Fibroblast of lung (primary cell): ENCODE results near the gene CSNK1E. TPM values are rescaled to one million over a fixed set of nuclear protein-coding genes. Genes with fewer than 3 reads are reported as not detected.

ENCODE experiments used
- DNase-seq, 2 donors: peaks; one replicate each; pipeline versions ENCODE4 v3.0.0 to v3.0.0-alpha.2; 2010; ENCODE audit warnings: low read depth in 2 of 2
- H2AFZ ChIP-seq: 2 replicates; pipeline ENCODE4 v1.5.1; 2012; ENCODE audit warnings: low read length, control low read depth, inconsistent platforms
- H3K27ac ChIP-seq: 2 replicates; pipeline ENCODE4 v1.5.1; 2011; ENCODE audit warnings: low read length, control low read depth; ENCODE audit not compliant: insufficient read depth
- H3K27me3 ChIP-seq: 2 replicates; pipeline ENCODE4 v1.5.1; 2011; ENCODE audit warnings: mild to moderate bottlenecking, low read length; ENCODE audit not compliant: control insufficient read depth, insufficient read depth
- H3K36me3 ChIP-seq: 2 replicates; pipeline ENCODE4 v1.5.1; 2011; ENCODE audit warnings: low read length; ENCODE audit not compliant: control insufficient read depth, insufficient read depth
- H3K4me1 ChIP-seq: 2 replicates; pipeline ENCODE4 v1.5.1; 2011; ENCODE audit warnings: low read length; ENCODE audit not compliant: control insufficient read depth, insufficient read depth; ENCODE audit errors: extremely low read depth
- H3K4me2 ChIP-seq: 2 replicates; pipeline ENCODE4 v1.5.1; 2011; ENCODE audit warnings: low read length, control low read depth; ENCODE audit not compliant: insufficient read depth; ENCODE audit errors: extremely low read depth
- H3K4me3 ChIP-seq, 4 experiments: fragments of 200-600 bp in 1 of 4; sonication (generic) in 1 of 4; replicated peaks in 1 of 4; 2 replicates each; pipeline ENCODE4 v1.5.1; 2011 to 2016; ENCODE audit warnings: low read length in 4 of 4, low read depth in 3 of 4, mild to moderate bottlenecking in 3 of 4, control low read depth in 2 of 4, inconsistent platforms in 1 of 4, mixed read lengths in 1 of 4; ENCODE audit not compliant: insufficient read depth in 1 of 4; ENCODE audit errors: control extremely low read depth in 1 of 4
- H3K79me2 ChIP-seq: 2 replicates; pipeline ENCODE4 v1.5.1; 2012; ENCODE audit warnings: mild to moderate bottlenecking, low read length, inconsistent platforms; ENCODE audit not compliant: control insufficient read depth, insufficient read depth
- H3K9ac ChIP-seq: 2 replicates; pipeline ENCODE4 v1.5.1; 2011; ENCODE audit warnings: mild to moderate bottlenecking, low read length, control low read depth; ENCODE audit not compliant: insufficient read depth
- H3K9me3 ChIP-seq: 2 replicates; pipeline ENCODE4 v1.5.1; 2012; ENCODE audit warnings: low read depth, low read length; ENCODE audit not compliant: control insufficient read depth, insufficient read depth
- H4K20me1 ChIP-seq: 2 replicates; pipeline ENCODE4 v1.5.1; 2011; ENCODE audit warnings: low read length; ENCODE audit not compliant: control insufficient read depth, insufficient read depth; ENCODE audit errors: extremely low read depth
- EZH2 ChIP-seq: IDR thresholded peaks from 2 replicates; pipeline ENCODE4 v1.5.1; 2012; ENCODE audit warnings: low read length, control low read depth, mild to moderate bottlenecking; ENCODE audit errors: missing control alignments
- polyA plus RNA-seq, 2 donors: library from polyadenylated mRNA; depleted of rRNA in 1 of 2; stranded (reverse) in 1 of 2; unstranded in 1 of 2; fragments of >200 nt; gene quantifications; 2 replicates each; pipeline ENCODE4 v1.2.1, GENCODE V29; 2011 to 2012; ENCODE audit warnings: missing spikeins in 1 of 2
- total RNA-seq: library from RNA; depleted of rRNA; stranded (reverse); fragments of >200 nt; gene quantifications from 2 replicates; pipeline ENCODE4 v1.2.1, GENCODE V29; 2014
- TF ChIP-seq, protein P1 (sequence below), 2 donors: IDR thresholded peaks in 1 of 2; conservative IDR thresholded peaks in 1 of 2; 1 replicate in 1 of 2; 2 replicates in 1 of 2; pipeline ENCODE4 v1.5.1; 2011 to 2012; ENCODE audit warnings: low read length in 2 of 2, control low read depth in 1 of 2, inconsistent platforms in 1 of 2, low read depth in 1 of 2, mild to moderate bottlenecking in 1 of 2

Gene CSNK1E
- total and polyA plus RNA-seq, 2 donors (not counting 1 experiment from before 2014, with no cell fraction given), result 99.3 to 121 TPM

DNA sequence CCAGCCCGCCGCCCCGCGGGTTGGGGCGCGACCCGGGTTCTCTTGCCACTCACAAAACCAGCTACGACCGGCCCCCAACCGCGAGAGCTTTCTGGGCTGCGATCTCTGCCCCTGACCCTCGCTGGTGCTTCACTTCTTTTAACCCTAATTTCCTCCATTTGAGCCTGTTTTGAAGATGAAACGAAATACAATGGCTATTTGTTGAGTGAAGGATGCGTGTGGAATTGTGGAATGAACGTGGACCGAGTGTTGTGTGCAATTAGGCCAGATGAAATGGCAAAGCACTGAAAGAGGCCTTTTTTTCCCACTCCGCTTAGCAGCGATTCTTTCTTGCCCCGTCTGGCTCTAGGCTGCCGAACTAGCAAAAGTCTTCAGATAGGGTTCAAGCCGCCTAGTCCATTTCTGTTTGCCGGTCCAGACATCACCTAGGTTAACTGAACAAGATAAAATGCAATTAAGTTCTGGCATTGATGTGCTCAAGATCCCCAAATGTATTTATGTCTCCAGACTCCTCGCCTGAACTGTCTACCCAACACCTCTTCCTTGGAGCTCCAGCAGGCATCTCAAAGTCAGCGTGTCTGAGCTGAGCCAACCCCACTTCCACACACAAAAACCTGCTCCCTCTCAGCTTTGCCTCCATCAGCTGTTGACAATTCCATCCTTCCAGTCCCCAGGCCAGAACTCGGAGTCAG, 44.0 kb downstream of the CSNK1E start:
- Histone ChIP-seq H4K20me1 (no peaks in the 10 kb centered on the region), H3K9ac (peak overlapping the region; percentile 97), H2AFZ (peak overlapping the region; percentile 98), H3K4me1 (peaks cover 20% of the 10 kb centered on the region), H3K36me3 (no peaks in the 10 kb centered on the region), H3K79me2 (peaks cover 43% of the 10 kb centered on the region), H3K4me2 (peak overlapping the region; percentile 98), H3K9me3 (no peaks in the 10 kb centered on the region), H3K27ac (peak overlapping the region; percentile 84), H3K4me3 (peak overlapping the region; percentile 64 to 92 (median 72)), H3K27me3 (no peaks in the 10 kb centered on the region)
- TF ChIP-seq, protein P1, sequence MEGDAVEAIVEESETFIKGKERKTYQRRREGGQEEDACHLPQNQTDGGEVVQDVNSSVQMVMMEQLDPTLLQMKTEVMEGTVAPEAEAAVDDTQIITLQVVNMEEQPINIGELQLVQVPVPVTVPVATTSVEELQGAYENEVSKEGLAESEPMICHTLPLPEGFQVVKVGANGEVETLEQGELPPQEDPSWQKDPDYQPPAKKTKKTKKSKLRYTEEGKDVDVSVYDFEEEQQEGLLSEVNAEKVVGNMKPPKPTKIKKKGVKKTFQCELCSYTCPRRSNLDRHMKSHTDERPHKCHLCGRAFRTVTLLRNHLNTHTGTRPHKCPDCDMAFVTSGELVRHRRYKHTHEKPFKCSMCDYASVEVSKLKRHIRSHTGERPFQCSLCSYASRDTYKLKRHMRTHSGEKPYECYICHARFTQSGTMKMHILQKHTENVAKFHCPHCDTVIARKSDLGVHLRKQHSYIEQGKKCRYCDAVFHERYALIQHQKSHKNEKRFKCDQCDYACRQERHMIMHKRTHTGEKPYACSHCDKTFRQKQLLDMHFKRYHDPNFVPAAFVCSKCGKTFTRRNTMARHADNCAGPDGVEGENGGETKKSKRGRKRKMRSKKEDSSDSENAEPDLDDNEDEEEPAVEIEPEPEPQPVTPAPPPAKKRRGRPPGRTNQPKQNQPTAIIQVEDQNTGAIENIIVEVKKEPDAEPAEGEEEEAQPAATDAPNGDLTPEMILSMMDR (conservative IDR thresholded peaks at IDR 0.05 in 1 of 2, IDR thresholded peaks at IDR 0.05 in 1 of 2; ENCODE audit: low read depth in 1 of 2, low read length in 2 of 2), result no peak
- TF ChIP-seq EZH2, result no peak
- DNase-seq, result peak; percentile 10 to 27

DNA sequence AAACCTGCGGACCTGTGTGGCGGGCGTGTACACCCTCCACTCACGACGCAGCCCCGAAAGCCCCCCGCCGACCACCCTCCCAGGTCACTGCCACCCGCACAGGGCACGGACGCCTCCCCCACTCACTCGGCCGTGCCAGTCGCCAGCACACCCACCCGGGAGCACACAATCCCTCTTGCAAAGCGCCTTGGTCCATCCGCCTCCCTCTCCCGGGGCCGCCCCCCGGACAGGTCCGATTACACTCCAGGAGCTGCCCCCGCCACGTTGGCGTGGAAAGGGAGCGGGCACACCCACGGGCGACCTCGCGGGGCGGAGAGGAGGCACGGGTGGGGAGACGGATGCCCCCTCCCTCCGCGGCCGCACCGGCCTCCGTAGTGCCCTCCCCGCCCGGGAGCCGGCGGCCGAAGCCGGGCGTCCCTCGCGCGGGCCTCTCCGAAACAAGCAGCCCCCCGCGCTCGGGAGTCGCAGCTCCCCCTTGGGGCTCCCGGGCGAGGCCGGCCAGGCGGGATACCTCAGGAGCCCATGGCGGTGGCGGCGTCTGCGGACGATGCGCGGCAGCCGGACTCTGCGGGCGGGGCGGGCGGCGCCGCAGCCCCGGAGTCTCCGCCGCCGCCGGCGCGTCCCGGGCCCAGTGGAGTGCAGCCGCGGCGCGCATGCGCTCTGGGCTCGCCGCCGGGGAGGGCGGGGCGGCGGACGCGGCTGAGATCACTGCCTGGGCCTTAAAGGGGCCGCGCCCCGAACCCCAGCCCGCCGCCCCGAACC, 44.7 kb downstream of the CSNK1E start, which contains the start of gene TMEM184B:
TMEM184B (minus strand) TSS at position 638 of the 762 bp plus-strand sequence. CDS start 25,049 bp downstream, outside the sequence.
- H4K20me1 ChIP-seq, result no peaks in the 10 kb centered on the region
- H2AFZ ChIP-seq, result peak within 1 kb of the TSS; percentile 98
- peak within 1 kb of the TSS; percentile 84 for H3K27ac ChIP-seq
- no peaks in the 10 kb centered on the region for H3K9me3 ChIP-seq
- peak within 1 kb of the TSS; percentile 98 for H3K4me2 ChIP-seq
- peak within 1 kb of the TSS; percentile 73 to 94 (median 86) for H3K4me3 ChIP-seq
- no peaks in the 10 kb centered on the region for H3K36me3 ChIP-seq
- peak within 1 kb of the TSS; percentile 97 for H3K9ac ChIP-seq
- peaks cover 20% of the 10 kb centered on the region for H3K4me1 ChIP-seq
- no peaks in the 10 kb centered on the region for H3K27me3 ChIP-seq
- TF ChIP-seq, protein P1 (conservative IDR thresholded peaks at IDR 0.05 in 1 of 2, IDR thresholded peaks at IDR 0.05 in 1 of 2; ENCODE audit: low read depth in 1 of 2, low read length in 2 of 2), result no peak
- TF ChIP-seq EZH2, result no peak
- peaks cover 48% of the 10 kb centered on the region for H3K79me2 ChIP-seq
- DNase-seq, result peak; percentile 54 to 66

DNA sequence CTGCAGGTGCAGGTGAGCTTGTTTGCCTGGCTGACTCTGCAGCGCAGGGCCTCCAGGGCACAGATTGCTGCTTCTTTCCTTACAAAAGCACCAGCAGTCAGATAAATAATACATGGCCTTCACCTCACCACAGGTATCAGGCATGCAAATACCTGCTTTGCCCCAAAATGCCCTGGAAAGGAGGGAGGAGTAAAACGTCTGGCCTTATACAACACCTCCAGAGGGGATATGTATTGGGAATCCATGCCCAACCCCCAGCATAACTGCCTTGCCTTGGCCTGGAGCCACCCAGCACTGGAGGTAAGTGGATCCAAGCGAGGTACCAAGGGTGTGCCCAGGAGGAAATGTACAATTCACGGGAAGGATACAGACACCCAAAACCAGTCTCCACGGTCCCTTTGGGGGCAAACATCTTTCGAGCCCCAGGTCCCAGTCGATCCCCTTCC, 45.3 kb downstream of the CSNK1E start:
- H2AFZ ChIP-seq, result no peak overlapping the region
- H3K36me3 ChIP-seq, result no peaks in the 10 kb centered on the region
- DNase-seq, result no peak
- peaks cover 53% of the 10 kb centered on the region for H3K79me2 ChIP-seq
- peak overlapping the region; percentile 77 for H3K4me2 ChIP-seq
- H3K27ac ChIP-seq, result peak overlapping the region; percentile 84
- peak overlapping the region; percentile 73 to 94 (median 86) for H3K4me3 ChIP-seq
- peak overlapping the region; percentile 97 for H3K9ac ChIP-seq
- no peaks in the 10 kb centered on the region for H3K27me3 ChIP-seq
- H4K20me1 ChIP-seq, result no peaks in the 10 kb centered on the region
- TF ChIP-seq, protein P1 (conservative IDR thresholded peaks at IDR 0.05 in 1 of 2, IDR thresholded peaks at IDR 0.05 in 1 of 2; ENCODE audit: low read depth in 1 of 2, low read length in 2 of 2), result no peak
- TF ChIP-seq EZH2, result no peak
- peaks cover 20% of the 10 kb centered on the region for H3K4me1 ChIP-seq
- H3K9me3 ChIP-seq, result no peaks in the 10 kb centered on the region
